Liver (tissue), 9 donors: ENCODE results near the gene TAF1. TPM values are rescaled to one million over a fixed set of nuclear protein-coding genes. Genes with fewer than 3 reads are reported as not detected.
"Not testable (repeated sequence)": the region's sequence is repeated elsewhere in the genome, so short reads cannot be mapped to it uniquely, and the experiment has no call there.

Source experiments
- DNase-seq: peaks from one replicate; pipeline ENCODE4 v3.0.0-alpha.2; 2017; ENCODE audit warnings: low spot score
- H3K27ac ChIP-seq, 2 donors: one replicate each; pipeline ENCODE4 v1.7.0; 2013; ENCODE audit warnings: inconsistent platforms in 2 of 2, low read length in 2 of 2, control low read depth in 1 of 2, low read depth in 1 of 2, mild to moderate bottlenecking in 1 of 2
- H3K27me3 ChIP-seq, 4 donors: one replicate each; pipeline versions ENCODE4 v1.6.1 to v1.7.0; 2013; ENCODE audit warnings: low read length in 3 of 4, inconsistent platforms in 1 of 4, mild to moderate bottlenecking in 1 of 4, moderate library complexity in 1 of 4; ENCODE audit not compliant: control insufficient read depth in 4 of 4, insufficient read depth in 4 of 4
- H3K36me3 ChIP-seq, 4 donors: one replicate each; pipeline versions ENCODE4 v1.6.1 to v1.7.0; 2013; ENCODE audit warnings: low read length in 3 of 4, mild to moderate bottlenecking in 3 of 4, low read depth in 1 of 4, moderate library complexity in 1 of 4; ENCODE audit not compliant: control insufficient read depth in 4 of 4, insufficient read depth in 3 of 4
- H3K4me1 ChIP-seq, 4 donors: one replicate each; pipeline versions ENCODE4 v1.6.1 to v1.7.0; 2013; ENCODE audit warnings: low read length in 3 of 4, mild to moderate bottlenecking in 3 of 4, moderate library complexity in 1 of 4; ENCODE audit not compliant: control insufficient read depth in 4 of 4, insufficient read depth in 4 of 4
- H3K4me3 ChIP-seq, 3 donors: one replicate each; pipeline versions ENCODE4 v1.6.1 to v1.7.0; 2013; ENCODE audit warnings: low read length in 3 of 3, control low read depth in 1 of 3, low read depth in 1 of 3, mild to moderate bottlenecking in 1 of 3
- H3K9ac ChIP-seq, 2 donors: one replicate each; pipeline ENCODE4 v1.7.0; 2013; ENCODE audit warnings: low read length in 2 of 2, mild to moderate bottlenecking in 2 of 2, moderate library complexity in 2 of 2, control low read depth in 1 of 2, low read depth in 1 of 2
- H3K9me3 ChIP-seq, 4 donors: one replicate each; pipeline versions ENCODE4 v1.6.1 to v1.7.0; 2013; ENCODE audit warnings: low read length in 3 of 4; ENCODE audit not compliant: control insufficient read depth in 4 of 4
- CTCF ChIP-seq: fragments of 150-350 bp; IDR thresholded peaks from 2 replicates; pipeline ENCODE4 v1.5.1; 2017; ENCODE audit warnings: improper control_type of control experiment, low read depth, low read length; ENCODE audit not compliant: missing input control
- EGR1 ChIP-seq, 2 donors: IDR thresholded peaks; 2 replicates each; pipeline ENCODE4 v1.6.1; 2016 to 2018; ENCODE audit warnings: antibody characterized with exemption in 2 of 2, low read depth in 2 of 2
- FOXA1 ChIP-seq: IDR thresholded peaks from 2 replicates; pipeline ENCODE4 v1.6.1; 2016; ENCODE audit warnings: antibody characterized with exemption
- FOXA2 ChIP-seq: IDR thresholded peaks from 2 replicates; pipeline ENCODE4 v1.6.1; 2016; ENCODE audit warnings: antibody characterized with exemption
- GABPA ChIP-seq, 2 donors: IDR thresholded peaks in 1 of 2; conservative IDR thresholded peaks in 1 of 2; 2 replicates each; pipeline ENCODE4 v1.6.1; 2016; ENCODE audit warnings: antibody characterized with exemption in 2 of 2, mild to moderate bottlenecking in 1 of 2, moderate library complexity in 1 of 2
- HNF4A ChIP-seq, 2 donors: conservative IDR thresholded peaks; 2 replicates each; pipeline ENCODE4 v1.6.1; 2016; ENCODE audit warnings: antibody characterized with exemption in 2 of 2, mild to moderate bottlenecking in 2 of 2
- HNF4G ChIP-seq: IDR thresholded peaks from 2 replicates; pipeline ENCODE4 v1.6.1; 2016; ENCODE audit warnings: antibody characterized with exemption
- JUND ChIP-seq, 2 donors: IDR thresholded peaks; 2 replicates each; pipeline ENCODE4 v1.6.1; 2016; ENCODE audit warnings: antibody characterized with exemption in 2 of 2
- MAX ChIP-seq: IDR thresholded peaks from 2 replicates; pipeline ENCODE4 v1.6.1; 2016; ENCODE audit warnings: antibody characterized with exemption
- NR2F2 ChIP-seq: IDR thresholded peaks from 2 replicates; pipeline ENCODE4 v1.6.1; 2016; ENCODE audit warnings: antibody characterized with exemption
- RAD21 ChIP-seq, 2 donors: IDR thresholded peaks; 2 replicates each; pipeline ENCODE4 v1.6.1; 2016; ENCODE audit warnings: antibody characterized with exemption in 2 of 2, mild to moderate bottlenecking in 2 of 2
- RXRA ChIP-seq, 2 donors: IDR thresholded peaks; 2 replicates each; pipeline ENCODE4 v1.6.1; 2017 to 2018; ENCODE audit warnings: antibody characterized with exemption in 2 of 2, mild to moderate bottlenecking in 1 of 2
- SP1 ChIP-seq: IDR thresholded peaks from 2 replicates; pipeline ENCODE4 v1.6.1; 2018; ENCODE audit warnings: antibody characterized with exemption, mild to moderate bottlenecking
- TAF1 ChIP-seq: conservative IDR thresholded peaks from 2 replicates; pipeline ENCODE4 v1.6.1; 2016; ENCODE audit warnings: antibody characterized with exemption, mild to moderate bottlenecking
- YY1 ChIP-seq: IDR thresholded peaks from 2 replicates; pipeline ENCODE4 v1.6.1; 2016; ENCODE audit warnings: antibody characterized with exemption, mild to moderate bottlenecking
- WGBS: extraction: QIAGEN DNeasy Blood & Tissue Kit; methylation state at CpG from one replicate; pipeline ENCODE4 v1.1.7; 2013; 5-methylcytosine and 5-hydroxymethylcytosine counted together
- polyA plus RNA-seq, 2 donors: library from polyadenylated mRNA; stranded (reverse) in 1 of 2; unstranded in 1 of 2; fragments of 200-250 nt in 1 of 2; fragments of >200 nt in 1 of 2; fragmentation: Nextera tagmentation in 1 of 2; extraction: Ambion mirVana in 1 of 2; gene quantifications; one replicate each; pipeline versions ENCODE4 v1.2.1 to v1.2.3, GENCODE V29; 2013 to 2015
- total RNA-seq, 2 donors: library from RNA; depleted of rRNA; stranded (reverse); fragments of >200 nt; gene quantifications; one replicate each; pipeline ENCODE4 v1.2.3, GENCODE V29; 2014
- TF ChIP-seq, protein P1 (sequence below): IDR thresholded peaks from 2 replicates; pipeline ENCODE4 v1.6.1; 2016; ENCODE audit warnings: antibody characterized with exemption
- TF ChIP-seq, protein P2 (sequence below): IDR thresholded peaks from 2 replicates; pipeline ENCODE4 v1.6.1; 2016; ENCODE audit warnings: antibody characterized with exemption, mild to moderate bottlenecking
- TF ChIP-seq, protein P3 (sequence below): IDR thresholded peaks from 2 replicates; pipeline ENCODE4 v1.6.1; 2016; ENCODE audit warnings: antibody characterized with exemption
- donor health status: healthy.
- donor health status: healthy.
- donor health status: healthy.
- donor health status: healthy.
- donor health status: healthy.

TAF1 gene
- total and polyA plus RNA-seq, 4 donors, result 2.8 to 37.7 (median 14.6) TPM

DNA sequence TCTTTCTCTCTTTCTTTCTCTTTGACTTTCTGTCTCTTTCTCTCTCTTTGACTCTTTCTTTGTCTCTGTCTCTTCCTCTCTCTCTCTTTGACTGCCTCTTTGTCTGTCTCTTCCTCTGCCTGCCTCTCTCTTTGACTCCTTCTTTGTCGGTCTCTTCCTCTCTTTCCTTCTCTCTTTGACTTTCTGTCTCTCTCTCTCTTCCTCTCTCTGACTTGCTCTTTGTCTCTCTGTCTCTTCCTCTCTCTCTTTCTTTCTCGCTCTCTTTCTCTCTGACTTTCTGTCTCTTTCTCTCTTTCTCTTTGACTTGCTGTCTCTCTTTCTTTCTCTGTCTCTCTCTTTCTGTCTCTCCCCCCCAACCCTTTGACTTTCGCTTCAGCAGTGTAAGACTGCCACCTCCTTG is 130.3 kb downstream of the TAF1 start:
- no peak for DNase-seq
- H3K36me3 ChIP-seq, result no peaks in the 10 kb centered on the region
- 93% methylated on average over 3 of the region's 3 CpGs for WGBS
- no peaks in the 10 kb centered on the region for H3K9me3 ChIP-seq
- no peak overlapping the region for H3K9ac ChIP-seq
- H3K4me1 ChIP-seq, result peaks cover 0 to 5% (median 0%) of the 10 kb centered on the region in 4 donors
- peaks cover 0 to 2% (median 0%) of the 10 kb centered on the region in 4 donors for H3K27me3 ChIP-seq
- H3K27ac ChIP-seq, result no peak overlapping the region
- TF ChIP-seq, protein P1, sequence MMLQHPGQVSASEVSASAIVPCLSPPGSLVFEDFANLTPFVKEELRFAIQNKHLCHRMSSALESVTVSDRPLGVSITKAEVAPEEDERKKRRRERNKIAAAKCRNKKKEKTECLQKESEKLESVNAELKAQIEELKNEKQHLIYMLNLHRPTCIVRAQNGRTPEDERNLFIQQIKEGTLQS, result no peak
- TF ChIP-seq SP1 (no peak), HNF4A (conservative IDR thresholded peaks at IDR 0.05) (no peak)
- no peak overlapping the region for H3K4me3 ChIP-seq

DNA sequence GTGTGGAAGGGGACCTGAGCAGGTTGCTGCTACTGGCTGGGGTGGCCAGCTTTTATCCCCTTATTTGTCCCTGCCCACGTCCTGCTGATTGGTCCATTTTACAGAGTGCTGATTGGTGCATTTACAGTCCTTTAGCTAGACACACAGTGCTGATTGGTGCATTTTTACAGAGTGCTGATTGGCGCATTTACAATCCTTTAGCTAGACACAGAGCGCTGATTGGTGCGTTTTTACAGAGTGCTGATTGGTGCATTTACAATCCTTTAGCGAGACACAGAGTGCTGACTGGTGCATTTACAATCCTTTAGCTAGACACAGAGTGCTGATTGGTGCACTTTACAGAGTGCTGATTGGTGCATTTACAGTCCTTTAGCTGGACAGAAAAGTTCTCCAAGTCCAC is 135.9 kb downstream of the TAF1 start:
- not testable (repeated sequence) for H3K4me1 ChIP-seq, H3K4me3 ChIP-seq, H3K9me3 ChIP-seq, DNase-seq, H3K9ac ChIP-seq, H3K27me3 ChIP-seq, H3K27ac ChIP-seq, H3K36me3 ChIP-seq
- 93% methylated on average over 5 of the region's 5 CpGs for whole genome bisulfite sequencing

GRCh38 chrX:71504346-71504745 is 138.2 kb downstream of the TAF1 start:
- H3K9ac ChIP-seq, result no peak overlapping the region
- H3K4me3 ChIP-seq, result no peak overlapping the region
- H3K9me3 ChIP-seq, result no peaks in the 10 kb centered on the region
- 87% methylated on average over 1 of the region's 1 CpG for WGBS
- H3K27me3 ChIP-seq, result no peaks in the 10 kb centered on the region
- H3K36me3 ChIP-seq, result no peaks in the 10 kb centered on the region
- TF ChIP-seq, protein P2, sequence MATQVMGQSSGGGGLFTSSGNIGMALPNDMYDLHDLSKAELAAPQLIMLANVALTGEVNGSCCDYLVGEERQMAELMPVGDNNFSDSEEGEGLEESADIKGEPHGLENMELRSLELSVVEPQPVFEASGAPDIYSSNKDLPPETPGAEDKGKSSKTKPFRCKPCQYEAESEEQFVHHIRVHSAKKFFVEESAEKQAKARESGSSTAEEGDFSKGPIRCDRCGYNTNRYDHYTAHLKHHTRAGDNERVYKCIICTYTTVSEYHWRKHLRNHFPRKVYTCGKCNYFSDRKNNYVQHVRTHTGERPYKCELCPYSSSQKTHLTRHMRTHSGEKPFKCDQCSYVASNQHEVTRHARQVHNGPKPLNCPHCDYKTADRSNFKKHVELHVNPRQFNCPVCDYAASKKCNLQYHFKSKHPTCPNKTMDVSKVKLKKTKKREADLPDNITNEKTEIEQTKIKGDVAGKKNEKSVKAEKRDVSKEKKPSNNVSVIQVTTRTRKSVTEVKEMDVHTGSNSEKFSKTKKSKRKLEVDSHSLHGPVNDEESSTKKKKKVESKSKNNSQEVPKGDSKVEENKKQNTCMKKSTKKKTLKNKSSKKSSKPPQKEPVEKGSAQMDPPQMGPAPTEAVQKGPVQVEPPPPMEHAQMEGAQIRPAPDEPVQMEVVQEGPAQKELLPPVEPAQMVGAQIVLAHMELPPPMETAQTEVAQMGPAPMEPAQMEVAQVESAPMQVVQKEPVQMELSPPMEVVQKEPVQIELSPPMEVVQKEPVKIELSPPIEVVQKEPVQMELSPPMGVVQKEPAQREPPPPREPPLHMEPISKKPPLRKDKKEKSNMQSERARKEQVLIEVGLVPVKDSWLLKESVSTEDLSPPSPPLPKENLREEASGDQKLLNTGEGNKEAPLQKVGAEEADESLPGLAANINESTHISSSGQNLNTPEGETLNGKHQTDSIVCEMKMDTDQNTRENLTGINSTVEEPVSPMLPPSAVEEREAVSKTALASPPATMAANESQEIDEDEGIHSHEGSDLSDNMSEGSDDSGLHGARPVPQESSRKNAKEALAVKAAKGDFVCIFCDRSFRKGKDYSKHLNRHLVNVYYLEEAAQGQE, result no peak
- TF ChIP-seq YY1 (no peak), GABPA (IDR thresholded peaks at IDR 0.05 in 1 of 2, conservative IDR thresholded peaks at IDR 0.05 in 1 of 2) (no peak), CTCF (no peak), SP1 (no peak), FOXA1 (no peak), HNF4A (conservative IDR thresholded peaks at IDR 0.05) (no peak), JUND (IDR thresholded peaks at IDR 0.05) (no peak), NR2F2 (no peak), EGR1 (IDR thresholded peaks at IDR 0.05; ENCODE audit: low read depth in 2 of 2) (no peak), RAD21 (IDR thresholded peaks at IDR 0.05) (no peak), MAX (no peak), FOXA2 (no peak), RXRA (IDR thresholded peaks at IDR 0.05) (no peak), HNF4G (no peak), TAF1 (no peak)
- TF ChIP-seq, protein P3, sequence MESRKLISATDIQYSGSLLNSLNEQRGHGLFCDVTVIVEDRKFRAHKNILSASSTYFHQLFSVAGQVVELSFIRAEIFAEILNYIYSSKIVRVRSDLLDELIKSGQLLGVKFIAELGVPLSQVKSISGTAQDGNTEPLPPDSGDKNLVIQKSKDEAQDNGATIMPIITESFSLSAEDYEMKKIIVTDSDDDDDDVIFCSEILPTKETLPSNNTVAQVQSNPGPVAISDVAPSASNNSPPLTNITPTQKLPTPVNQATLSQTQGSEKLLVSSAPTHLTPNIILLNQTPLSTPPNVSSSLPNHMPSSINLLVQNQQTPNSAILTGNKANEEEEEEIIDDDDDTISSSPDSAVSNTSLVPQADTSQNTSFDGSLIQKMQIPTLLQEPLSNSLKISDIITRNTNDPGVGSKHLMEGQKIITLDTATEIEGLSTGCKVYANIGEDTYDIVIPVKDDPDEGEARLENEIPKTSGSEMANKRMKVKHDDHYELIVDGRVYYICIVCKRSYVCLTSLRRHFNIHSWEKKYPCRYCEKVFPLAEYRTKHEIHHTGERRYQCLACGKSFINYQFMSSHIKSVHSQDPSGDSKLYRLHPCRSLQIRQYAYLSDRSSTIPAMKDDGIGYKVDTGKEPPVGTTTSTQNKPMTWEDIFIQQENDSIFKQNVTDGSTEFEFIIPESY, result no peak
- TF ChIP-seq, protein P1, result no peak
- DNase-seq, result no peak
- H3K4me1 ChIP-seq, result no peaks in the 10 kb centered on the region
- no peak overlapping the region for H3K27ac ChIP-seq
